Activated effector memory CD4-positive, alpha-beta T cell treated with anti-CD3 and anti-CD28 coated beads, Interleukin-2, amount 50 U/mL, for 16 hours (primary cell): Measurements from ENCODE around the gene NHLH2.

Experiments
- DNase-seq: peaks from one replicate; pipeline ENCODE4 v3.0.0-alpha.2; 2020

The NHLH2 gene

DNA sequence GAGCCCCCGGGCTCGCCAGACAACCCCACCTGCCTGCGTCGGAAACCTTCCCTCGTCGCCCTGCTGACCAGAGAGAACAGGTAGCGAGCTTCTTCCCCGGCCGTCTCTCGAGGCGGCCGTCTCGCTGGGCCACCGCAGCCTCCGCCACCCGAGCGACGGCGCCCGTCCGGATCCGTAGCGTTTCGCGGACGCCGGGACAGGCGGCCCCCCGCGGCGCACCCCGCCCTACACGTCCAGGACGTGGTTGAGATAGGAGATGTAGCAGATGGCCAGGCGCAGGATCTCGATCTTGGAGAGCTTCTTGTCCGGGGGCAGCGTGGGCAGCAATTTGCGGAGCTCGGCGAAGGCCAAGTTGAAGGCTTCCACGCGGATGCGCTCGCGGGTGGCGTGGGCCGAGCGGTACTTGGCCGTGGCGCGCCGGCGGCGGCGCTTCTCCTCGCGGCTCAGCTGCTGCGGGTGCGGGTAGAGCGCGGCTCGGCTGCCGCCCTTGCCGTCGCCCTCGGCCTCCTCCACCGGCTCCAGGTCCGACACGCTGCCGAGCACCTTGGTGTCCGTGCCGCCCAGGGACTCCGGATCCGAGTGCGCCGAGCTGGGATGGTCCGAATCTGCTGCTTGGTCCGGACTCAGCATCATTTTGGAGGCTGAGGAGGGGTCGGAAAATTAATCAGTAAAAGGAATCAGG lies 3.0 kb downstream of the NHLH2 start:
- DNase-seq, result no peak

DNA sequence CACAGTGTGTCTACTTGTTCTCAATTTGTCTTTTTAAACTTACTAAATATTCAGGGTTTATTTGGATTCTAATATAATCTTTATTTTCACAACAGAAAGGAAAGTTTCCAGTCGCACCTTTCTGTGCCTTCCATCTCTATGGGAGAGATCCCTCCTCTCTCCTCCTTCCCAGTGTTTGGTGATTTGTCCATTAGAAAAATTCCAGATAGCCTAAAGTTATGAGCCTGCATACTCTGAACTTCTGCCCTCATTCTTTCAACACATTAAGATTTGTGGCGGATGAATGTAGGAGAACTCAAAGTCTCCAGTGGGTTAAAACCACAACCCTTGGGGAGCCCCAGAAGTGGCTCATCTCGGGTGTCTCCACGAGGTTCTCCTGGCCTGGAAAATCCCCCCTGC lies 3.6 kb downstream of the NHLH2 start:
- DNase-seq, result no peak

DNA sequence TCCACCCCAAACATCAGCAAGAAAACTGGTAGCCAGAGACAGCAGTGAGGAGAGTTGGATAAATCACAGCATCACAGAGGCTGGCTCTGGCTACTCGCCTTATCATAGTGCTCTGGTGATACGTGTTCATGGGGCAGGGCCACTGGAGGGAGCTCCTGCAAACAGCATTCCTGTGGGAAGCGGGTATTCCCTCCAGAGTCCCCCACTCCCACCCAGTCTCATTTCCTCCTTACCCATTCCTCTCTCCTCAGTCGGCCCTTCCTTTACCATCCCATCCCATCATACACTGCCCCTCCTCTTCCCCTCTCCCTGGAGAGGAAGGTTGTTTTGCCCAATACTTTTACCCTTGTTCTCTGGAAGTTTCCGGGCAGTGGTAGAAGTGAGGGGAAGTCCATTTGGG lies 7.1 kb downstream of the NHLH2 start:
- DNase-seq, result no peak

DNA sequence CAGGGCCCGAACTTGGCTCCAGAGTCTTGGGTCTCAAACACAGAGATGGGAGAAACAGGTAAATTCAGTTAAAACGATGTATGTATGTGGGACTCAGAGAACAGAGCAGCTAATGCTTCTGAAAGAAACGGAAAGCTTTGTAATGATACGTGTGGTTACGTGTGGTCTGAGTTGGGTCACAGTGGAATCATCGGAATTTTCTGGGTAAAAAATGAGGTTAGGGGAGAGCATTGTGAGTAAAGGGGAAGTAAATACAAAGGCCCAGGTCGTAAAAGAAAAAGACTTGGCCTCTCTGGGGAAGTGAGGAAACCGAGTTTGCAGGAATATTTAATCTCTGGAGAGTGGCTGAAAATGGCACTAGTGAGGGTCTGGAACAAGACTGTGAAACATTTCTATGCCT lies 8.3 kb downstream of the NHLH2 start:
- DNase-seq, result no peak

DNA sequence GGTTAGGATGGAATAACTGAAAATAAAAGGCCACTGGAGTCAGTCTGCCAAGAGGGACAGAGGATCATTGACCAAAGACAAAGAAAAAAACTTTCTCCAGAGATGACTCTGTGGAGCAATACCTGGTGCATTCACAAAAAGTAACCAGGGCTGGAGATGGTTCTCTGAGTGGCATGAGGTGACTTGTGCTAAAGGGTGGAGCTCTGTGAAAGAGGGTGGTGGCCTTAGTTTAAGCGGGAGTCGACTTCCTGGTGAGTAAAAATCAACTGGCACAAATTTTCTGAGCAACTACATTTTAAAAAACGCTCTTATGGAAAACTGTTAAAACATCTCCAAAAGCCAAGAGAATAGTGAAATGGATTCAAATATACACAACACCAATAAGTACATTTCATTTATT lies 10.0 kb downstream of the NHLH2 start:
- DNase-seq, result no peak

DNA sequence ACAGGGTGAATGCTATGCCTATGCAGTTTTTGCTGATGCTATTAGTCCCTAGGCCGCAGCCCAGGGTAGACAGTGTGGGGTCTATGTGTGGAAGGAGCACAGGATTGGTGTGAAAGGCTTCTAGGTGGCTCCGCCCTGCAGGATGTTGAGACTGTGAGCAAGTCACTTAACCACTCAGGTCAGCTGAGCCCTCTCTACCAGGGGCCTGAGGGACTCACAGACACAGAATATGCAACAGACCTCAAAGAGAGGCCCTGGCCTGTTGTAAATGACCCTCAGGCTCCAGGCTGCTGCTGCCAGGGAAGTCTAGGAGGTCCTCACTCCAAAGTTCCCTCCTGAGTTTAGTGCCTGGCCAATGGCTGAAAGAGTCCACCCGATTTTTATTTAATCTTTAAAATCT lies 11.0 kb downstream of the NHLH2 start:
- DNase-seq, result no peak

DNA sequence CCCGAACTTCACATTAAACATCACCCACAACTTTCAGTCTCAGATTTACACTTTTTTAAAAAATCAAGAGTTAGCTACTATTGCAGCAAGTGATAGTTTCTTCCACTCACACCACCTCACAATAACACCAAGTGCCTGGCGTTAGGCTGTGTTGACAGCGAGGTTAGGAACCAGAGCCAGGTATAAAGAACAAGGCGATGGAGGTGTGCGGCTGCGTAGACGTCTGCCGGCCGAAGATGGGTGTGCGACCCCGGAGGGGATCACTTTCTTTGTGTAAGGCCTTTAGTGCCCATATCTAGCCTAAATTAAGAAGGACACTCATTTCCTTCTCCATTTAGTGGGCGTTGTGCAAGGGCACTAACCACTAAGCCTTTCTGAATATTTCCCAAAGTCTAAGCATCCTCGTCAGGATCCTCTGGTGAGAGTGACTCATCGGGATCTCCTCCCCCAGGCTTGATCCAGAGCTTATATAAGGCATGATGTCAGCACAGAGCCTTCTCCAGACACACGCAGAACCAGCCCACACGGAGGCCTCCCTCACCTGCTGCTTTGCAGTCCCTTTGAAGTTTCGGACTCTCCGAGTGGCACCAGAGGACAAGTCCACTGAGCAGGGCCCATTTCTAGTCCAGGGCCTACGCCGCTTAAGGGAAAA lies 11.8 kb downstream of the NHLH2 start:
- no peak for DNase-seq

DNA sequence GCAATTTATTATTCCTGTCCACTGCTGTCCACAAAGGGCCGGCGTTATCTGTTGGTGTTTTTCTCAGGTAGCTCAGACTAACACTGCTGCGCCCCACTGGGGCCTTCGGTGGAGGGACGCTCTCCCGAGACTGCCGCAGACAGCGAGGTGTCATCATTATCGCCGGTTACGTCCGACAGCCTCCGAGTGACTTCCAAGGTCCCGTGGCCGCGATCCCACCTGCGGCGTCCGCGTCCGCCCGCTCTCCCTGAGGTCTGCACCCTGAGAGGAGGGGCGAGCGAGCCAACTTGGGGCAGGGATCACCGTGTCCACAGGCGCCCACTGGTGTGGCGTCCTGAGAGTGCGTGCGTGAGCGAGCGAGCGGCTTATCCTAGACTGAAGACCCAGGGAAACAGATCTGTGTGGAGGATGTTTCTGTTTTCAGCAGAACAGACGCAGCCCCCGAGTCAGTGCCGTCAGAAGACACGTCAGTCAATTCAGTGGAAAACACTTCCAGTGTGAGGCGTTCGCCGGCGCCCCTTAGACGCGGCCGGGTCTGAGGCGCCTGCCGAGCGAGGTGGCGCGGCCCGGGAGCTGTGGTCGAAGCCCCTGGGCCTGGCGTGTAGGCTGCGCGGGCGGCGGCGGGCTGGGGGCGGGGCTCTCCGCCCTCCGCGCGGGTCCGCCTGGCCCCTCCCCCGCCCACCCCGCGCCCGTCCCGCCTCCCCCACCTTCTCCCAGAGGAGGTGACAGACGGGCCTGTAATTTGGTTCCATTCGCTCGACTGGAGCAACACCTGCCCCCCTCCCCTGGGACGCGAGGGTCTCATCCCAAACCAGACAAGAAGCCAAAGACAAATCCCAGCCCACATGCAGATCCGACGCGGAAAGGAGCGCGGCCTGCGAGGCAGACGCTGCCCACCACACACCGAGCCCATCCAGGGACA lies 12.6 kb downstream of the NHLH2 start:
- no peak for DNase-seq

DNA sequence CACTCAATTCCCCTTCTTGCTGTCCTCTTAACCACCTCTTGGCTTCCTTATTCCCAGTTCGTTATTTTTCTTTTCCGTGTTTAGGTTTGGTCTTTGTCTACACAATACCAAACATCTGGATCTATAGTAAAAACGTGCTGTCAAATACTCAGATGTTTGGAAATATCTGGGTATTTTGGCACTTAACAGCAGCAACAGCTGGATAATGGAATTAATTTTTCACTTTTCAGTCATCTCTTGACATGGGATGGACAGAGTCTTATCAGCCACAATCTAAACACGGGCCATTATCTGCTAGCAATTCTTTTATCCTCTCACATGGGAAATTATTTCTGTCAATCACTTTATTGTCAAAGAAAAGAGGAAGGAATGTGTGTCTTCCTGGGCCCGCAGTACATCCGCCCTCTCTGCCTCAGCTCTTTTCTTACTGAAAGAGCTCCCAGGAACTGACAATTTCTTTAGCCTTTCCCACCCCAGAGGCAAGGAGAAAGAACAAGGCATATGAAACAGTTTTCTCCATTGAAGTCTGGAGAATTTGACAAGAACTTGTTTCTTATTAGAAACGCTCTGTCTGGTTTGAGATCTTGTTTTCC lies 13.4 kb downstream of the NHLH2 start:
- no peak for DNase-seq

DNA sequence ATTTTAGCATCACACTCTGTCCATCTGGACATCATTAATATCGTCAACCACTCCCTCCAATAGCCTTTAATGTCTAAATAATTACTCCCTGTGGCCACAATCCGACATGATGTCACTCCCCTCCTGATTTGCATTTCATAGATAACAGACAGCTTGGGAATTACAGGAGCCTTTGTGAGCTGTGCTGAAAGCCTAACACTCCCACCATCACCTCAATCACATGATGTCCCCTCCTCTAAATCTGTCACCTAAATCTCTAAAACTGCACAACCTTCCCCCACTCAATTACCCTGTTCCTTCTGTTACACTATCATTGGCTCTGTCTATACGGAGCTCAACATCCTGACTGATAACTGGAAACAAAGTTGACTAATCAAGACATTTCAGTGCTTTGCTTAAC lies 14.3 kb downstream of the NHLH2 start:
- no peak for DNase-seq

DNA sequence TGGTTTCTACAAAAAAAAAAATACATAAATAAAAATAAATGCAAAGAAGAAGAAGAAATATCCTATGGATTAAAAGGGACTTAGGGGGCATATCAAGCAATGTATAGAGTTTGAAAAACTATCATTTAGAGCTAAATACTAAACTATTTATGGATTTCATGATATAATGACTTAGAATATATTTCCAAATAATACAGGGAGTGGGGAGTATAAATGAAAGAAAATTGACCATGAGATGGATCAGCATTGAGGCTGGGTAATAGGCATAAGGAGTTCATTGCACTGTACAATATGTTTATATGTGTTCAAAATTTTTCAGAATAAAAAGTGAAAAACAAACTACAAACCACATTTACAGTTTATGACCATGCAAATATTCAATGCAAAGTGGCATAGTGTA lies 18.8 kb downstream of the NHLH2 start:
- DNase-seq, result no peak

DNA sequence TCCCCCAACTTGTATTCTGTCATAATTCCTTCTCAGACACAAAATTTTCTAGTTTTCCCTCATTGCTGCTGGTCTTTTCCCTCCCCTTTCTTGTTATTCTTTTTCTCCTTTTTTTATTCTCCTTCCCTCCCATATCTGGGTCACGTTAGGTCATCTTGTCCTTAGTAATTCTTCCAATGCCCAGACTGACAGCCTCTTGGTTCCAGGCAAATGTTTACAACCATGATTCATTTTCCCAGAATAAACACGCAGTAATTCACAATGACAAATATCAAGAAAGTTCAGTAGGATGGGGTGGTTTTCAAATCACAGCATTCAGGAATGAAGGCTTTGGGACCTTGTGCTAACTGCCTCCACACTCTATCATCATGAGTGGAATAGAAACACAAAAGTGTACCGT lies 25.2 kb downstream of the NHLH2 start:
- no peak for DNase-seq

DNA sequence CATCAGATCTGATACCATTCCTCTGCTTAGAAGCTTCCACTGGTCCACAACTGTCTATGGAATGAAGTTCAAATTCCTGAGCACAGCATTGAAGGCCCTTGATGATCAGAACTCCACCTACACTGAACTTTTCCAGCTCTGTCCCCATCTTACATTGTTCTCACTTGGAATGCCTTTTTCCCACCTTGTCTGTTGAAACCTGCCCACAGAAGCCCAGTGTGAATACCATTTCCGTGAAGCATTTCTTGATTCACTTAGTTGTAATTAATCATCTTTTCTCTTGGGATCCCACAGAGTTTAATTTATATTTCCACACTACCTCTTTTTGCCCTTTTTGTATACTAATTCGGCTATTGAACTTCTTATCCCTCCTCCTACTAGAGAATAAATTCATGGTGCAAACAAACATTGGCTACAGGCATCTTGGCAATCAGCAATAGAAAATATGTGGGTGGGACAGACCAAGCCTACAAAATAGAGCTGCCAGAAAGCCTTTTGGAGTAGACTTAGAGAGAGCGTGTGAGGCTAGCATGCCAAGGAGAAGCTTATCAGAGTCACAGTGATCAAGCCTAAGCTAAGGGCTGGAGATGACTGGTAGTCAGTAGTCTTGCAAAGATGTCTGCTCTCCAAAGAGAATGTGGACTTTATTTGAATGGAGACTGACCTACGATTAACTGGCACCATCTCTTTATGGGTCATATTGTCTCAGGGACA lies 26.1 kb downstream of the NHLH2 start:
- DNase-seq, result no peak

DNA sequence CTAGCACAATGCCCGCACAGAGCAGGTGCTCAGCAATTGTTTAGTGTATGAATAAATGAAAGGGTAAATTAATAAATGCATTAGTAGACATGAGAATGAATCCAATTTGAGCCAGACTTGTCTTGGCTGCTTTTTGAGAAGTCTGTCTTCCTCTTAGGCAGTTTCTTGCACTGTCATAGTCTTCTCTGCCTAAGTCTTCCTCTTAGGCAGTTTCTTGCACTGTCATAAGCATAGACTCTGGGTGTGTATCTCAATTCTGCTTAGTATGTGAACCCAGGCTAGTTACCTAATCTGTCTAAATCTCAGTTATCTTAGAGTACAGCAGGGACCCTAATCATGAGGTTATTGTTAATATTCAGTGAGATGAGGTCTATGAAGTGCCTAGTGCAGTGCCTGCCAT lies 27.2 kb downstream of the NHLH2 start:
- DNase-seq, result no peak

DNA sequence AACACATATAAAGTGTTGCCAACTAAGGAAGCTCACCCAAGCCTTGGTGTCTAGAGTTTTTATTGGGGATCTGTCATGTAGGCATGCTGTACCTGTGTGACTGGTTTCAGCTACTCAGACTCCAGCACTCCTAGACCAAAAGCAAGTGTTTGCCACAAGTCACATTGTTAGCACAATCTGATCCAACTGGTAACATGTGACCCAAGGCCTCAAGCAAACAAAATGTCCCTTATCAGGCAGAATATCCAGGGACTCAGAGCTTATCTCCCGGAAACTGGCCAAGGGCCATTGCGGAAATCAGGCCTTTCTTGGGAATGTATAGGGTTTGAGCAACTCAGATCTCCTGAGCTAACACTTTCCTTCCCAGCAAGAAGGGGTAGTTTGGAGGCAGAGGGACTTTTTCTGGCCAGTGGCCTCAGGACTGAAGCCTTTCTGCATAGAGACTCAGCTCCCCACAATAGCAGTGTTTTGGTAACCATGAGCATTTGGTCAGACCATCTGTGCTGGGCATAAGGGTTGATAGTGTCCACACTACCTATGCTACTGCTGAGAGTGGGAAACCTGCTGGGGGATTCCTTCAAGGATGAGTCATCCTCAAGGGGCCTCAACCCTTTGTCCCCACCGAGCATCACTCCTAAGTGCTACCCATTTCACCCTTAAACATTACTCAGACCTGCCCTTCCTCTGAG lies 29.6 kb downstream of the NHLH2 start:
- DNase-seq, result no peak

DNA sequence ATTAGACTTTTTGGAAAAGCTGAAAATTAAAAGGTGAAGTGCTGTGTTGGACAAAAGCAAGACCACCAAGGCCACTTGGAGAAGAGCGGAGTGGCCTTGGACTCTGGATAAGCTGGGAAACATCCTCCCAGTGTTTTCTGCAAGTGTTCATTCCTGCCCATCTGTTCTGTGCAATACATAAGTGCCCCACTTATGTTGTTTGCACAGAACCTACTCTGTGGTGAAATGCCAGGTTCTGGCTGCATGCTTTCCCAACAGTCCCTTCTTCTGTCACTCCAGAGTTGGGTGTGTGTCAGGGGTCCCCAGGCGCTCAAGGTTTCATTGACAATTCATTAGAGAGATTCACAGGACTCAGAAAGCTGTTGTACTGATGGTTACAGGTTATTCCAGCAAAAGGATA lies 30.3 kb downstream of the NHLH2 start:
- DNase-seq, result no peak

DNA sequence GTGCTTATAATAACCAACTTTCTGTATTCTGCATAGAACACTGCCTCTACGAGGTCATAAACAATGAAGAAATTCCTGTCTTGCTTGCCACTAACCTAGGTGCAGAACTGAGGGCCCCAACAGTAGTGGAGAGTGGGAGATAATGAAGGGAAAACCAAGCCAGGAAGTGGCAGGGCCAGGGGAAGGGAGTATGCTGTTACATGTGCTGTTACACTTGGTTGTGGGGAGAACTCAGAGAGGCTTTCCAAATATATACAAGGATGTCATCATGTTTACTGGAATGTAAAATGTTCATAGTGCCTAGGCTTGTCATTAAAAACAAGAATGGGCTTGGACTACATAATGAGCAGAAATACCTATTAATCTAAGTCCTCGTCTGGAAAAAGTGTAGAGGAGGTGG lies 31.1 kb downstream of the NHLH2 start:
- no peak for DNase-seq

DNA sequence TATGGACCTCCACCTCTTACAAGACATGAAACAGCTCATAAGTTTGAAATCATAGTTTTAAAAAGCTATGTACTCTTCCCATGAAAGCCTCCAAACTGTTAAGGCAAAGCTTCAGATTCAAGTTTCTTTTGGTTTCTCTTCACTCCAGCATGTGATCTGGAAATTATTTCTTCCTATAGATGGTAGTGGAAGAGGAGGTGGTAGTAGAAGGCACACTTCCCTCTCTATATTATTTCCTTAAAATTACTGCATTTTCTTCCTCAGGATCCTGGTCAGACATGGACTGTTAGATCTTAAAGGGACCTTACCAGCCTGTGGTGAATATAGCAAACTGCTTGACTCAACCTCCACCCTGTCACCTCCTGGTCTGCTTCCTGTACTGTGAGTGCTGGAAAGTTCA lies 31.9 kb downstream of the NHLH2 start:
- DNase-seq, result no peak

DNA sequence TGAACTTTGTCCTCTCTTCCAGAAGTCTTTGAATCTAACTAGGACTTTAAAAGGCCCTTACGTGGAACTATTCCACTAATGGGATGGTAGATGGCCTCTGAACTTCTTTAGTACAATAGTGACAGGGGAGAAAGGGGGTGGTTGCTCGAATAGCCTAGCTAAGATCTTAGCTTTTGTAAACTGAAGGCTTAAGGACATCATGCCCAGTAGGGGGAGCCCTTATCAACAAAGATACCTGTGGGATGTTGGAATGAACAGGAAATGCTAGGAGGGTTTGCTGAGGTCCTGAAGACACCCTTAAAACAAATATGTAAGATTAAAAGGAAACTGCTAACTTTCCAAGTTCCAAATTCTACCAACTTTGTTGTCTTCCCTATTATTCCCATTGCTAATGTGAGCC lies 33.2 kb downstream of the NHLH2 start:
- DNase-seq, result no peak

DNA sequence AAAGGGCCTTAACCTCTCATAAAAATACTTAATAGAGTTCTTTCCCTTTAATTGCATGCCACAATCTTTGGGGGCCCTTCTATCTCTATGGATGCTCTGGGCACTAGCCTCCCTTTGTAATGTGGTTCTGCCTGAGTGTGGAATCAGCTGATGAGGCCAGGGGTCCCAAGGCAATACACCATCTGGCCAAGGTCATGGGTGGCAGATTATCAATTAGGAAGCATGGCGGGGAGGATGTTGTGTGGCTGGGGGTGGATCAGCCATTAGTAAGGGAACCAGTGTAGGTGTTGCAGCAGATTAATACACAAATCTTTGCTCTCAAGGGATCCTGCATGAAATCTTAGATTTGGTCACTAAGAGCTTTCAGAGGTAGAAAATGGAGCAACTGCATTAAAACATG lies 35.3 kb downstream of the NHLH2 start:
- no peak for DNase-seq

DNA sequence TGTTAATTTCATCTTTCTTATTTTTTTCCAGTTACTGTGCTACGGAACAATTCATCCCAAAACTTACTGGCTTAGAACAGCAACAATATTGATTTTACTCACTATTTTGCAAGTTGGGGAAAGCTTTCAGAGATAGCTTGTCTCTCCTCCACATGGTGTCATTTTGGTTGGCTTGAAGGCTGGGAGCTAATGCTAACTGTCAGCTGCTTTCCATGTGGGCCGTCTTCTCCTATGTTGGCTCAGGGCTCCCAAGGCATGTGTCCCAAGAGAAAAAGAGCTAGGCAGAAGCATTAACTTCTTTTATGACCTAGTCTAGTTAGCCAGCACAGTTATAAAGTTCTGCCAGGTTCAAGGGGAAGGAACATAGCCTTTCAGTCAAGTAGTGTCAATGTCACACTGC lies 38.5 kb downstream of the NHLH2 start:
- no peak for DNase-seq

DNA sequence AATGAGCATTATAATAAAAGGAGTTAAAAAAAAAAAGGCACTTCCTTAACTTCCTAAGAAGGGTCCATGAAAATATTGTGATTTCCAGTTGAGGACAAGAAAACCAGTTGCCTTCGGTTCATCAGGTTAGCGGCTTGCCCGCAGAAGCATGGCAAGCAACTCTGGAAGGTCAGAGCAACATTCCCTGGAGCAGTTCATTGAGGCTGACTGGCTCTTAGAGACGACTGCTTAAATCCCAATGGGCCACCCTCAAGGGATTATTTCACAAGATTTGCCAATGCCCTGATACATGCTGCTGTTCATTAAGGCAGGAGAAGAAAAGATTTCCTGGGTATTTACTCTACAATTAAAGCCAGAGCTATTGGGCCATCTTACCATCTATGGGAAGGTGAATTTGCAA lies 43.4 kb downstream of the NHLH2 start:
- DNase-seq, result no peak
